Smooth muscle cell (in vitro differentiated cells): Measurements from ENCODE around the gene PYDC1. TPM values are rescaled to one million over a fixed set of nuclear protein-coding genes. Genes with fewer than 3 reads are reported as not detected.

Experiments
- DNase-seq: peaks from one replicate; lab custom pipeline; 2025; ENCODE audit not compliant: unreplicated experiment; lab: John Stamatoyannopoulos, UW
- H2AFZ ChIP-seq: fragments of 200-600 bp; sonication (generic); 2 replicates; pipeline ENCODE4 v1.6.0; 2016; ENCODE audit warnings: antibody characterized with exemption, low read depth, mild to moderate bottlenecking
- H3F3A ChIP-seq: fragments of 200-600 bp; sonication (generic); 2 replicates; pipeline ENCODE4 v1.6.0; 2017; ENCODE audit warnings: antibody characterized with exemption, low read depth
- H3K27ac ChIP-seq: fragments of 200-600 bp; sonication (generic); 2 replicates; pipeline ENCODE4 v1.5.1; 2016; ENCODE audit warnings: low read depth, mild to moderate bottlenecking
- H3K27me3 ChIP-seq: fragments of 200-600 bp; sonication (generic); 2 replicates; pipeline ENCODE4 v1.6.1; 2016; ENCODE audit warnings: low read depth, mild to moderate bottlenecking
- H3K36me3 ChIP-seq: fragments of 200-600 bp; sonication (generic); 2 replicates; pipeline ENCODE4 v1.5.1; 2016; ENCODE audit warnings: low read depth
- H3K4me1 ChIP-seq: fragments of 200-600 bp; sonication (generic); 2 replicates; pipeline ENCODE4 v1.5.1; 2016; ENCODE audit warnings: low read depth
- H3K4me2 ChIP-seq: fragments of 200-600 bp; sonication (generic); 2 replicates; pipeline ENCODE4 v1.6.0; 2016; ENCODE audit warnings: mild to moderate bottlenecking
- H3K4me3 ChIP-seq: fragments of 200-600 bp; sonication (generic); 2 replicates; pipeline ENCODE4 v1.5.1; 2016; ENCODE audit warnings: mild to moderate bottlenecking
- H3K79me2 ChIP-seq: fragments of 200-600 bp; sonication (generic); 2 replicates; pipeline ENCODE4 v1.6.0; 2016; ENCODE audit warnings: low read depth, mild to moderate bottlenecking
- H3K9ac ChIP-seq: fragments of 200-600 bp; sonication (generic); 2 replicates; pipeline ENCODE4 v1.6.0; 2016; ENCODE audit warnings: low read depth
- H3K9me3 ChIP-seq: fragments of 200-600 bp; sonication (generic); replicated peaks from 2 replicates; pipeline ENCODE4 v1.5.1; 2016; ENCODE audit warnings: low read depth
- H4K20me1 ChIP-seq: fragments of 200-600 bp; sonication (generic); 2 replicates; pipeline ENCODE4 v1.6.0; 2016; ENCODE audit warnings: low read depth
- WGBS: methylation state at CpG from one replicate; pipeline ENCODE4 v1.1.7; 2016; ENCODE audit warnings: low lambda C conversion rate; 5-methylcytosine and 5-hydroxymethylcytosine counted together
- polyA plus RNA-seq: library from polyadenylated mRNA; unstranded; fragments of >200 nt; fragmentation: Nextera tagmentation; extraction: Ambion mirVana; gene quantifications from 2 replicates; pipeline ENCODE4 v1.2.1, GENCODE V29; 2016
- total RNA-seq: library from RNA; depleted of rRNA; stranded (reverse); fragments of >200 nt; gene quantifications from 2 replicates; pipeline ENCODE4 v1.2.3, GENCODE V29; 2014
- TF ChIP-seq, protein P1 (sequence below): fragments of 200-600 bp; sonication (generic); IDR thresholded peaks from 2 replicates; pipeline ENCODE4 v1.5.1; 2017; ENCODE audit warnings: borderline replicate concordance, mild to moderate bottlenecking, antibody characterized with exemption; ENCODE audit not compliant: insufficient read depth, poor library complexity, severe bottlenecking

Gene PYDC1
- total and polyA plus RNA-seq, 2 experiments from 2014 or later: 1.1 TPM; not detected in 1

DNA sequence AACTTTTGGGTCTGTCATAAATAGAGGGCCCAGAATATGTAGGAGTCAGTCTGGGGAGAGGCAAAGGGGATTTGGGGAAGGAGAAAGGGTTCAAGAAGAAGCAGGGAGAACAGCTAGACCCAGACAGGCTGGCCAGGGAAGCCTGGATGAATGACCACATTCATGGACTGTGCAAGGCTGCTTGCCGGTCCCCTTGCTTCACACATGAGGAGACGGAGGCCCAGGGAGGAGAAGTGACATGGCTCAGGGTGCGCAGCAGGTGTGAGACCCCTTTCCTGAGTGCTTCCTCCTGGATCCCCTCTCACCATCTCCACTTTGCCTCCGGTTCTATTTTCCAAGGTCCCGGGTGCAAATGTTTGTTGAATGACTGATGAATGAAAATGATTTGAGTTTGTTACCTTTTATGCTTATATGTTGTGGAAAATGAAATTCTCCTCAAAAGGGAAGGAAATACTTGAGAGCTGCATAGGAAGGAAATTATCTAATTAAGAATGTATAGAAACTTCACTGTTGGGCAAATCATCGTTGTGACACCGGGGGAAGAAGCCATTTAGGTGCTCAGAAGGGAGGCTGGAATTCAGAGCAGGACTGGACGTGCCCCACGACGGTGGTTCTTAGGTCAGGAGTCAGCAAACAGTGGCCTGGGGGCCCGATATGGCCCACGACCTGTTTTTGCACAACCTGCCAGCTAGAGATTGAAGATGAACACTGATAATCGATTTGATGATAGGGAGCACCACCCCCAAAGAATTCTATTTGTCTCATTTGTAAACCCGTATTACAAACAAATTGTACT, 43.4 kb upstream of the PYDC1 start:
- H3K27ac ChIP-seq: no peak overlapping the region
- no peak overlapping the region for H2AFZ ChIP-seq
- DNase-seq: no peak
- no peaks in the 10 kb centered on the region for H3F3A ChIP-seq
- no peak overlapping the region for H3K9ac ChIP-seq
- no peaks in the 10 kb centered on the region for H4K20me1 ChIP-seq
- no peaks in the 10 kb centered on the region for H3K79me2 ChIP-seq
- no peak overlapping the region for H3K4me3 ChIP-seq
- TF ChIP-seq, protein P1, sequence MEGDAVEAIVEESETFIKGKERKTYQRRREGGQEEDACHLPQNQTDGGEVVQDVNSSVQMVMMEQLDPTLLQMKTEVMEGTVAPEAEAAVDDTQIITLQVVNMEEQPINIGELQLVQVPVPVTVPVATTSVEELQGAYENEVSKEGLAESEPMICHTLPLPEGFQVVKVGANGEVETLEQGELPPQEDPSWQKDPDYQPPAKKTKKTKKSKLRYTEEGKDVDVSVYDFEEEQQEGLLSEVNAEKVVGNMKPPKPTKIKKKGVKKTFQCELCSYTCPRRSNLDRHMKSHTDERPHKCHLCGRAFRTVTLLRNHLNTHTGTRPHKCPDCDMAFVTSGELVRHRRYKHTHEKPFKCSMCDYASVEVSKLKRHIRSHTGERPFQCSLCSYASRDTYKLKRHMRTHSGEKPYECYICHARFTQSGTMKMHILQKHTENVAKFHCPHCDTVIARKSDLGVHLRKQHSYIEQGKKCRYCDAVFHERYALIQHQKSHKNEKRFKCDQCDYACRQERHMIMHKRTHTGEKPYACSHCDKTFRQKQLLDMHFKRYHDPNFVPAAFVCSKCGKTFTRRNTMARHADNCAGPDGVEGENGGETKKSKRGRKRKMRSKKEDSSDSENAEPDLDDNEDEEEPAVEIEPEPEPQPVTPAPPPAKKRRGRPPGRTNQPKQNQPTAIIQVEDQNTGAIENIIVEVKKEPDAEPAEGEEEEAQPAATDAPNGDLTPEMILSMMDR: no peak
- WGBS: 85% methylated on average over 14 of the region's 14 CpGs
- no peaks in the 10 kb centered on the region for H3K9me3 ChIP-seq
- H3K36me3 ChIP-seq: no peaks in the 10 kb centered on the region
- H3K4me1 ChIP-seq: no peaks in the 10 kb centered on the region
- peaks cover 6% of the 10 kb centered on the region for H3K27me3 ChIP-seq
- H3K4me2 ChIP-seq: no peak overlapping the region

DNA sequence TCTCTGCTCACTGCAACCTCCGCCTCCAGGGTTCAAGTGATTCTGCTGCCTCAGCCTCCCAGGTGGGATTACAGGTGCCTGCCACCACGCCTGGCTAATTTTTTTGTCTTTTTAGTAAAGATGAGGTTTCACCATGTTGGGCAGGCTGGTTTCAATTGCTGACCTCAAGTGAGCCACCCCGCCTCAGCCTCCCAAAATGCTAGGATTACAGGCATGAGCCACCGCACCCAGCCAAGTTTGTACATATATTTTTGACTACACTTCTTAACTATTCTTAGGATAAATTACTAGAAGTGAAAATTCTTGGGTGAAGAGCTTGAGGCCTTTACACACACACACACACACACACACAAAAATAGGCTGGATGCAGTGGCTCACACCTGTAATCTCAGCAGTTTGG, 41.4 kb upstream of the PYDC1 start:
- Histone ChIP-seq H3K4me3 (no peak overlapping the region), H4K20me1 (no peaks in the 10 kb centered on the region), H2AFZ (no peak overlapping the region), H3K27me3 (peaks cover 6% of the 10 kb centered on the region), H3F3A (no peaks in the 10 kb centered on the region), H3K36me3 (no peaks in the 10 kb centered on the region), H3K27ac (no peak overlapping the region), H3K9me3 (no peaks in the 10 kb centered on the region), H3K79me2 (no peaks in the 10 kb centered on the region), H3K4me2 (no peak overlapping the region), H3K4me1 (no peaks in the 10 kb centered on the region), H3K9ac (no peak overlapping the region)
- TF ChIP-seq, protein P1: no peak
- no peak for DNase-seq
- 88% methylated on average over 4 of the region's 4 CpGs for WGBS

GRCh38 chr16:31256466-31256865, 39.5 kb upstream of the PYDC1 start:
- Histone ChIP-seq H3K4me2 (no peak overlapping the region), H3K4me3 (no peak overlapping the region), H2AFZ (no peak overlapping the region), H3K27me3 (peaks cover under 1% of the 10 kb centered on the region), H3K4me1 (no peaks in the 10 kb centered on the region), H3K79me2 (no peaks in the 10 kb centered on the region), H3K9ac (no peak overlapping the region), H3K27ac (no peak overlapping the region), H3K36me3 (no peaks in the 10 kb centered on the region), H3F3A (no peaks in the 10 kb centered on the region), H4K20me1 (no peaks in the 10 kb centered on the region), H3K9me3 (no peaks in the 10 kb centered on the region)
- 93% methylated on average over 8 of the region's 8 CpGs for WGBS
- DNase-seq: no peak
- TF ChIP-seq, protein P1: no peak

DNA sequence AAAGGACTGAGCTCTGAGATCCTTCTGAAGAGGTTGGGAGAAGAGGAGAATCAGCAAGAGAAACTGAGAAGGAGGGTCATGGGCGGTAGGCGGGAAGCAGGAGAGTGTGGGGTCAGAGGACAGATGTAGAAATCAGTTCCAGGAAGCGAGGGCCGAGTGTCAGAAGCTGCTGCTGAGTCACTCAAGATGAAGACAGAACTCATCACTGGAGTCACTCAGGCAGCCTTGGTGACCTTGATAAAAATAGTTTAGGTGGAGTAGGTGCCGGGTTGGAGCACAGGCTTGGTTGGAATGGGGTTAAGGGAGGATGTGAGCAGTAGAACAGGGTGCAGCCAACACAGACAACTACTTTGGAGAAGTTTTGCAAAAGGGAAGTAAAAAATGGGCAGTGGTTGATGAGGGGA, 36.7 kb upstream of the PYDC1 start:
- H3K9ac ChIP-seq: no peak overlapping the region
- DNase-seq: no peak
- no peaks in the 10 kb centered on the region for H3K36me3 ChIP-seq
- no peaks in the 10 kb centered on the region for H3K27me3 ChIP-seq
- H4K20me1 ChIP-seq: no peaks in the 10 kb centered on the region
- H3K27ac ChIP-seq: no peak overlapping the region
- no peak overlapping the region for H2AFZ ChIP-seq
- H3K4me2 ChIP-seq: no peak overlapping the region
- H3F3A ChIP-seq: no peaks in the 10 kb centered on the region
- H3K4me3 ChIP-seq: no peak overlapping the region
- H3K4me1 ChIP-seq: no peaks in the 10 kb centered on the region
- H3K79me2 ChIP-seq: no peaks in the 10 kb centered on the region
- H3K9me3 ChIP-seq: no peaks in the 10 kb centered on the region
- TF ChIP-seq, protein P1: no peak
- WGBS: 54% methylated on average over 5 of the region's 5 CpGs
